ENCODE data around the gene FPR1.

Gene FPR1

DNA sequence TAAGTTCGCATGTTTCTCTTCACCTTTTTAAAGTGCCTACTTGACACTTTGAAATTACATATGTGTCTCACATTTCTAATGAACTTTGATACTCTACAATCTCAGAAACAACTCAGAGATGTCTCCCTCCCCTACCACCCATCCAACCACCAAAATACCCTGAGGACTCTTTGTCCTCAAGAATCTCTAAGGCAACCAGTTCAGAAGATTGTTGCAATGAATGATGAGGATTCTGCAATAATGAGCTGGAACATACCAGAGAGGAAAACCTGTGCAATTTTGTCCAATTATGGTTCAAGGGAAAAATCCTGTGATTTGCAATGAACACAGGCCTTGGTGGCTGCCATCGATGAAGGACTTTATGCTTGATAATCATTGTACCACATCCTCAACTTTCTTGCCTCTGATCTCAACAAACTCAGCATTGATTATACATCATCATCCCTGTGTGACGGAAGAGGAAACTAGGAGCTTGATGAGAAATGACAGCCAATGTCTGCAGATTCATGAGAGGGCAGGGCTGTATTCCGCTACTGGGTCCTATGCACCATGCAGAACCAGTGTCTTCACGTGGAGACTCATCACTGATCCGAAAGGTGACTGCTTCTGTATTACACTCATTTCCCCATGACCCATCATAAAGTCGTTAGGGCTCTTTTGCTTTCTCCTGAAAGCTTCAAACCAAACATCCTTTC, 1.1 kb downstream of the FPR1 start:
- ChIA-PET POLR2A (no interaction called here), CTCF (no interaction called here)
- TF ChIP-seq TARDBP (IDR thresholded peaks at IDR 0.05) (no peak), ZNF384 (IDR thresholded peaks at IDR 0.05) (no peak), SUZ12 (IDR thresholded peaks at IDR 0.05) (no peak), ELF4 (IDR thresholded peaks at IDR 0.05) (no peak), ARNT (IDR thresholded peaks at IDR 0.05) (no peak), CTBP1 (IDR thresholded peaks at IDR 0.05; ENCODE audit: borderline replicate concordance) (no peak), L3MBTL2 (conservative IDR thresholded peaks at IDR 0.05) (no peak), LEF1 (IDR thresholded peaks at IDR 0.05; ENCODE audit: borderline replicate concordance) (no peak), BHLHE40 (IDR thresholded peaks at IDR 0.05; ENCODE audit: borderline replicate concordance) (no peak), FOXK2 (IDR thresholded peaks at IDR 0.05) (no peak), FOXM1 (IDR thresholded peaks at IDR 0.05; ENCODE audit: borderline replicate concordance) (no peak), SP1 (IDR thresholded peaks at IDR 0.05) (no peak), FOXA1 (IDR thresholded peaks at IDR 0.05) (no peak), NFRKB (IDR thresholded peaks at IDR 0.05) (no peak), HDGF (IDR thresholded peaks at IDR 0.05; ENCODE audit: borderline replicate concordance) (no peak)
- TF ChIP-seq, protein P1, sequence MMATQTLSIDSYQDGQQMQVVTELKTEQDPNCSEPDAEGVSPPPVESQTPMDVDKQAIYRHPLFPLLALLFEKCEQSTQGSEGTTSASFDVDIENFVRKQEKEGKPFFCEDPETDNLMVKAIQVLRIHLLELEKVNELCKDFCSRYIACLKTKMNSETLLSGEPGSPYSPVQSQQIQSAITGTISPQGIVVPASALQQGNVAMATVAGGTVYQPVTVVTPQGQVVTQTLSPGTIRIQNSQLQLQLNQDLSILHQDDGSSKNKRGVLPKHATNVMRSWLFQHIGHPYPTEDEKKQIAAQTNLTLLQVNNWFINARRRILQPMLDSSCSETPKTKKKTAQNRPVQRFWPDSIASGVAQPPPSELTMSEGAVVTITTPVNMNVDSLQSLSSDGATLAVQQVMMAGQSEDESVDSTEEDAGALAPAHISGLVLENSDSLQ (IDR thresholded peaks at IDR 0.05), result no peak
- DNase-seq (ENCODE audit: extremely low spot score), result no peak

DNA sequence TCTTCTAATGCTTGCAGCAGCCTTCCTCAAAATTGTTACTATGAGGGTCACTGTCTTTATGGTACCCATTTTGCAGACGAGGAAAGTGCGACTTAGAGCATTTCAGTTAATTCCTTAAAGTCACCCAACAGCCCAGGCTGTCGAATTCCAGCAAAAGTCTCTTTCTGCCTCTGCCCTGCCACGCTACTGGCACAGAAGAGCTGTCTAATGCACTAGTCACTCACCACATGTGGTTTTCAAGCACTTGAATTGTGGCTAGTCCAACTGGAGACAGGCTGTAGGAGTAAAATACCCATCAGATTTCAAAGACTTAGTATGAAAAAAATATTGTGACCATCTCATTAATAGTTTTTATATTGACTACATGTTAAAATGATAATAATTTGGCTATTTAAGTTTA, 1.7 kb downstream of the FPR1 start:
- no peak for DNase-seq (ENCODE audit: extremely low spot score)
- ChIA-PET CTCF (no interaction called here), POLR2A (no interaction called here)
- no peak for TF ChIP-seq HDGF (IDR thresholded peaks at IDR 0.05; ENCODE audit: borderline replicate concordance)
- TF ChIP-seq CTBP1 (IDR thresholded peaks at IDR 0.05; ENCODE audit: borderline replicate concordance), result no peak
- no peak for TF ChIP-seq ARNT (IDR thresholded peaks at IDR 0.05)
- TF ChIP-seq FOXA1 (IDR thresholded peaks at IDR 0.05), result no peak
- no peak for TF ChIP-seq FOXM1 (IDR thresholded peaks at IDR 0.05; ENCODE audit: borderline replicate concordance)
- TF ChIP-seq FOXK2 (IDR thresholded peaks at IDR 0.05), result no peak
- TF ChIP-seq ELF4 (IDR thresholded peaks at IDR 0.05), result no peak
- TF ChIP-seq LEF1 (IDR thresholded peaks at IDR 0.05; ENCODE audit: borderline replicate concordance), result no peak
- no peak for TF ChIP-seq BHLHE40 (IDR thresholded peaks at IDR 0.05; ENCODE audit: borderline replicate concordance)
- TF ChIP-seq ZNF384 (IDR thresholded peaks at IDR 0.05), result no peak
- TF ChIP-seq NFRKB (IDR thresholded peaks at IDR 0.05), result no peak
- no peak for TF ChIP-seq SP1 (IDR thresholded peaks at IDR 0.05)
- TF ChIP-seq, protein P1 (IDR thresholded peaks at IDR 0.05), result no peak
- no peak for TF ChIP-seq L3MBTL2 (conservative IDR thresholded peaks at IDR 0.05)
- no peak for TF ChIP-seq TARDBP (IDR thresholded peaks at IDR 0.05)
- no peak for TF ChIP-seq SUZ12 (IDR thresholded peaks at IDR 0.05)

DNA sequence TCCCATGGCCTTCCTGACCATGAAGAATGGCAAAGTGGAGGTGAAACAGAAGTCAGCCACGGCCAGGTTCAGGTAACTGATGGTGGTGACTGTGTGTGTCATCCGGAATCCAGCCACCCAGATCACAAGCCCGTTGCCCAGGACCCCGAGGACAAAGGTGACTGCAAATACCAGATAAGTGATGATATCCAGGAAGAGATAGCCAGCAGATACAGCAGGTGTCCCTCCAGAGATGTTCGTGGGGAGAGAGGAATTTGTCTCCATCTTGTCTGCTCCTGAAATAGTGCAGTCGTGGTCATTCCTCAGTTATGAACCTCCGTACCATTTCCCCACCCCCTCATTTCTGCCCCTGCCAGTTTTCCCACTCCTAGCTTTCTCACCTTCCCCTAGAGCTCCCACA, 4.9 kb downstream of the FPR1 start:
- POLR2A ChIA-PET, result no interaction called here
- CTCF ChIA-PET, result no interaction called here
- TF ChIP-seq SUZ12 (IDR thresholded peaks at IDR 0.05), result no peak
- DNase-seq (ENCODE audit: extremely low spot score), result no peak

DNA sequence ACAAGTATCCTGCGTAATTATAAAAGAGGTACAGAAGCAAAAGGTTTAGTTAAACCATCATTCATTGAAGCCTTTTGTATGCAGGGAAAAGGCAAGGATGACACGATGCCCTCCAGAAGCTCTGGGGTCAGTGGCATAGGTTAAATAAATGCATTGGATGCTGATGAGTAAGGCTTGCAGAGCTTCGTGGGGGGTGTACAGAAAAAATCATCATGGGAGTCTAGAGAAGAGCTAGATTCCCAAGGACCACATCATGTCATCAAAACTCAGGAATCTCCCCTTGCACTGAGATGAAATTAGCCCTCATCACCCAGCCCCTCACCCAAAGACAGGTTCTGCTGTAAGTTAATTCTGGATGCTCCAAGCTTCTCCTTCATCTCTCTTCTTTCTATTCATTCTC, 8.3 kb downstream of the FPR1 start:
- POLR2A ChIA-PET, result no interaction called here
- CTCF ChIA-PET, result no interaction called here

GRCh38 chr19:51742789-51743188, 8.9 kb downstream of the FPR1 start:
- ChIA-PET POLR2A (no interaction called here), CTCF (no interaction called here)
- TF ChIP-seq TARDBP (IDR thresholded peaks at IDR 0.05) (no peak), L3MBTL2 (conservative IDR thresholded peaks at IDR 0.05) (no peak), ARNT (IDR thresholded peaks at IDR 0.05) (no peak), CTBP1 (IDR thresholded peaks at IDR 0.05; ENCODE audit: borderline replicate concordance) (no peak)
- no peak for DNase-seq (ENCODE audit: extremely low spot score)

More for the DNA sequence above, 8.3 kb downstream of the FPR1 start:
- no peak for DNase-seq (ENCODE audit: extremely low spot score)
- TF ChIP-seq FOXA1 (IDR thresholded peaks at IDR 0.05), result no peak
- TF ChIP-seq ZNF384 (IDR thresholded peaks at IDR 0.05), result no peak
- TF ChIP-seq SUZ12 (IDR thresholded peaks at IDR 0.05), result no peak
- TF ChIP-seq ELF4 (IDR thresholded peaks at IDR 0.05), result no peak
- no peak for TF ChIP-seq ARNT (IDR thresholded peaks at IDR 0.05)
- TF ChIP-seq TARDBP (IDR thresholded peaks at IDR 0.05), result no peak
- TF ChIP-seq, protein P1 (IDR thresholded peaks at IDR 0.05), result no peak
- no peak for TF ChIP-seq NFRKB (IDR thresholded peaks at IDR 0.05)
- no peak for TF ChIP-seq L3MBTL2 (conservative IDR thresholded peaks at IDR 0.05)
- no peak for TF ChIP-seq FOXK2 (IDR thresholded peaks at IDR 0.05)
- TF ChIP-seq HDGF (IDR thresholded peaks at IDR 0.05; ENCODE audit: borderline replicate concordance), result no peak
- no peak for TF ChIP-seq SP1 (IDR thresholded peaks at IDR 0.05)
- TF ChIP-seq CTBP1 (IDR thresholded peaks at IDR 0.05; ENCODE audit: borderline replicate concordance), result no peak
- TF ChIP-seq FOXM1 (IDR thresholded peaks at IDR 0.05; ENCODE audit: borderline replicate concordance), result no peak
- no peak for TF ChIP-seq BHLHE40 (IDR thresholded peaks at IDR 0.05; ENCODE audit: borderline replicate concordance)
- no peak for TF ChIP-seq LEF1 (IDR thresholded peaks at IDR 0.05; ENCODE audit: borderline replicate concordance)

DNA sequence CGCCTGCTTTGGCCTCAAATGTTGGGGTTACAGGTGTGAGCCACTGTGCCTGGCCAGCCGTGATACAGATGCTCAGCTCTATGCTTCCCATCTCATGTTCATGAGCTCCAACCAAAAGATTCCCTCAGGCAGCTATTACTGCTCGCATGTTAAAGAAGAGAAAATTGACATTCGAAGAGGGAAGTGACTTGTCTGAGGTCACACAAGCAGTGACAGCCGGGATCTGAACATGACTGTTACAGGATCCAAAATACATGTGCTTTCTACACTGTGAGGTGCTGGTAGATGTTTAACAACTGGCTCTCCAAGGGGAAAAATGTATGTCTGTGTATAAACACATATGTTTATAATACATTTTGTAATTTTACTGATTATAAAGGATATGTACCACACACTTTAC, 11.3 kb downstream of the FPR1 start:
- CTCF ChIA-PET, result no interaction called here
- DNase-seq (ENCODE audit: extremely low spot score), result no peak
- POLR2A ChIA-PET, result no interaction called here

More for the DNA sequence above, 11.3 kb downstream of the FPR1 start:
- TF ChIP-seq ZNF384 (IDR thresholded peaks at IDR 0.05) (no peak), ARNT (IDR thresholded peaks at IDR 0.05) (no peak), NFRKB (IDR thresholded peaks at IDR 0.05) (no peak), CTBP1 (IDR thresholded peaks at IDR 0.05; ENCODE audit: borderline replicate concordance) (no peak), HDGF (IDR thresholded peaks at IDR 0.05; ENCODE audit: borderline replicate concordance) (no peak), FOXM1 (IDR thresholded peaks at IDR 0.05; ENCODE audit: borderline replicate concordance) (no peak)
- TF ChIP-seq, protein P1 (IDR thresholded peaks at IDR 0.05), result no peak

Data from HEK293T (cell line).